AG04449 (cell line): Measurements from ENCODE around the gene PJA2.

Source experiments
- CTCF ChIA-PET: fragments of 350-600 bp; formaldehyde crosslinking; extraction: SDS; loops from one replicate; lab custom pipeline; 2021; ENCODE audit warnings: antibody characterized with exemption; lab: Yijun Ruan, JAX
- POLR2A ChIA-PET: fragments of 400-600, 350-600 bp; formaldehyde crosslinking; extraction: SDS; loops from one replicate; lab custom pipeline; 2020; ENCODE audit warnings: antibody characterized with exemption, inconsistent platforms; lab: Yijun Ruan, JAX
- DNase-seq: peaks from one replicate; pipeline ENCODE4 v3.0.0-alpha.2; 2010; ENCODE audit warnings: low read depth, low spot score
- H3K4me3 ChIP-seq: 2 replicates; pipeline ENCODE4 v1.5.1; 2011; ENCODE audit warnings: low read depth, mild to moderate bottlenecking, control low read depth, low read length
- TF ChIP-seq, protein P1 (sequence below): IDR thresholded peaks from one replicate; pipeline ENCODE4 v1.5.1; 2011; ENCODE audit warnings: mild to moderate bottlenecking, moderate library complexity, low read length, control low read depth, inconsistent platforms; ENCODE audit not compliant: insufficient read depth; ENCODE audit errors: missing control alignments

The PJA2 gene

DNA sequence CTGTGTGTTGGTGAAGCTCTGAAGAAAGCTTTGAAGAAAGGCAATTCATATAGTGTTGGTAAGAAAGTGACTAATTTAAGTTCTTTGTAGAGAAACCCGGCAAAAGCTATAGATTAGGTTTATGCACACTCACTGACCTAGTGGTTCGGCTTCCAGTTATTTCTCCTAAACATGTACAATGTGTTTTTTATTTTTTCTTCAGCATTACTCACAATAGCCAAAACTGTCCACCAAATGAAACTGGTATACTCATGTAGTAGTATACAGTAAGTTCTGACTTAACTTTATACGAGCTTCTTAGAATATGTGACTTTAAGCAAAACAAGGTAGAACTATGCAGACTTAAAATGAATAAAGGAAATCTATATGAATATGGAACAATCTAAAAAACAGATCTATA is 44.8 kb downstream of the PJA2 start:
- CTCF ChIA-PET: no interaction called here
- no peak overlapping the region for H3K4me3 ChIP-seq
- no peak for DNase-seq
- POLR2A ChIA-PET: no interaction called here
- TF ChIP-seq, protein P1, sequence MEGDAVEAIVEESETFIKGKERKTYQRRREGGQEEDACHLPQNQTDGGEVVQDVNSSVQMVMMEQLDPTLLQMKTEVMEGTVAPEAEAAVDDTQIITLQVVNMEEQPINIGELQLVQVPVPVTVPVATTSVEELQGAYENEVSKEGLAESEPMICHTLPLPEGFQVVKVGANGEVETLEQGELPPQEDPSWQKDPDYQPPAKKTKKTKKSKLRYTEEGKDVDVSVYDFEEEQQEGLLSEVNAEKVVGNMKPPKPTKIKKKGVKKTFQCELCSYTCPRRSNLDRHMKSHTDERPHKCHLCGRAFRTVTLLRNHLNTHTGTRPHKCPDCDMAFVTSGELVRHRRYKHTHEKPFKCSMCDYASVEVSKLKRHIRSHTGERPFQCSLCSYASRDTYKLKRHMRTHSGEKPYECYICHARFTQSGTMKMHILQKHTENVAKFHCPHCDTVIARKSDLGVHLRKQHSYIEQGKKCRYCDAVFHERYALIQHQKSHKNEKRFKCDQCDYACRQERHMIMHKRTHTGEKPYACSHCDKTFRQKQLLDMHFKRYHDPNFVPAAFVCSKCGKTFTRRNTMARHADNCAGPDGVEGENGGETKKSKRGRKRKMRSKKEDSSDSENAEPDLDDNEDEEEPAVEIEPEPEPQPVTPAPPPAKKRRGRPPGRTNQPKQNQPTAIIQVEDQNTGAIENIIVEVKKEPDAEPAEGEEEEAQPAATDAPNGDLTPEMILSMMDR: no peak

DNA sequence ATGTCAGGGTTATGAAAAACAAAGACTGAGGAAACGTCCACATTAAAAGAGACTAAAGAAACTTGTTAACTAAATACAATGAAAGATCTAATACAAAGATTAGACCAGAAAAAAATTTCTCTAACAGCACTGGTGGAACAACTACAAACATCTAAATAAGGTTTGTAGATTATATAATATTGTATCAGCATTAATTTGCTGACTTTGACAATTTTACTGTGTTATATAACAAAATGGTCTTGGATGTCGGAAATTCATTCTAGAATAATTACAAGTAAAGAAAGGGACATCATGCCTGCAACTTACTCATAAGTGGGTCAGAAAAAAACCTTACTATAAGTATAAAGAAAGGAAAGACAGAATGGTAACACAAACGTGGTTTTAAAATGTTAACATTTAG is 50.1 kb downstream of the PJA2 start:
- DNase-seq: no peak
- POLR2A ChIA-PET: no interaction called here
- H3K4me3 ChIP-seq: no peak overlapping the region
- CTCF ChIA-PET: interaction anchor here (1.2 kb wide), 1 partner anchor 11 kb away, joined by 3 read pairs; no protein-coding TSS in a partner anchor
- TF ChIP-seq, protein P1: no peak

DNA sequence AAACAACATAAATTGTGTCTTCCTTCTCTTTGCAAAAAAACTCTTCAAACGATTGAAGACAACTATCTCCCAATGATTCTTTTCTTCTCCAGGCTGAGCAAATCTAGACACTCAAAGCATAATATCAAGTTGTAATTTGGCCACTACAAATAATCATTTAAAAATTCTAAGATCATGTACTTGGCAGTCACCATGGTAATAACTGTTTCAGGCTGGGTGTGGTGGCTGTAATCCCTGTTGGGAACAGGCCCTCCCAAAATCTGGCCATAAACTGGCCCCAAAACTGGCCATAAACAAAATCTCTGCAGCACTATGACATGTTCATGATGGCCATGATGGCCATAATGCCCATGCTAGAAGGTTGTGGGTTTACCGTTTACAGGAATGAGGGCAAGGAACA is 52.0 kb downstream of the PJA2 start:
- POLR2A ChIA-PET: no interaction called here
- CTCF ChIA-PET: no interaction called here
- TF ChIP-seq, protein P1: no peak
- DNase-seq: no peak
- no peak overlapping the region for H3K4me3 ChIP-seq

DNA sequence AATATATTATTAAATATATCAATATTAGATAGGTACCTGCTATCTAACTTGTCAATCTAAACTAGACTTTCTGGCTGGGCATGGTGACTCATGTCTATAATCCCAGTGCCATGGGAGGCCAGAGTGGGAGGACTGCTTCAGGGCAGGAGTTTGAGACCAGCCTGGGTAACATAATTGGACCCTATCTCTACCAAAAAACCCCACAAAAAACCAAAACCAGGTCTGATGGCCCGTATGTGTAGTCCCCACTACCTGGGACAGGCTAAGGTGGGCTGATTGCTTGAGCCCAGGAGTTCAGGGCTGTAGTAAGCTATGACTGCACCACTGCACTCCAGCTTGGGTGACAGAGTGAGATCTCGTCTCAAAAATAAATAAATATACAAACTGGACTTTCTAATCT is 55.0 kb downstream of the PJA2 start:
- ChIA-PET POLR2A (no interaction called here), CTCF (no interaction called here)
- DNase-seq: no peak
- H3K4me3 ChIP-seq: no peak overlapping the region
- TF ChIP-seq, protein P1: no peak

DNA sequence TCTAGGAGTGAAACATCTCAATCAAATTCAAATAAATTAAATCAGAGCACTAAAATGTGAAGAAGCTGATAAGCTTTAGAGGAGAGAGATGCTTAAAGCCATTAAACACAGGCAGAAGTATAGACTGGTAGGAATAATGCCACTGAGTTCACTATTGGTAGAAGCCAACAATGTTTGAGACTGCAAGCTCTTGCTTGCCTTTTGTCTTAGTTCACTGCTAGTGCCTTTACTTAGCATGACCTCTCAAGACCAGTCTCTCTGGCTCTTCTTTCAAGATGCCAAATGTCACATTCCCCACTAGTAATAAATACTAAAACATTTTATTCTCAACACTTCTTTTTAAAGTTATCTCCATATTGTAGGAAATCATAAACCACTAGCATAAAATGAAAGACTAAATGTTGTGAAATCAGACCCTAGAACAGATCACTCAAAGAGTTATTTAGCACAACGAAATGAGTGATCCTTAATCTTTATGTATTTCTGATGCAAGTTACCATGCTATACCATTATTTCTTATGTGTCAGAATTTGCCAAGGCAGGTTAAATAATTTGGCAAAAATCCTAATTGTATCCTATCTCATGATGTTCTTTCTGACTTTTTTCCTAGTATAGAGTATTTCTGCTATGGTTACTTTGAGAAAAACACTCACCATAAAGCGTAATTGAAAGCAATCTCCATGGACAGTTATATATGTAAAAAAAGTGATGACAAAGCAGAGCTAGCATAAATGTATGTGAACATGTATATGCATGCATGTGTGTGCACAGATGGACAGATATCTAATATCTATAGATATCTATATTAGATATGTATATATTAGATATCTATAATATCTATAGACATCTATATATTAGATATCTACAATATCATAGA is 57.5 kb downstream of the PJA2 start:
- TF ChIP-seq, protein P1: no peak

DNA sequence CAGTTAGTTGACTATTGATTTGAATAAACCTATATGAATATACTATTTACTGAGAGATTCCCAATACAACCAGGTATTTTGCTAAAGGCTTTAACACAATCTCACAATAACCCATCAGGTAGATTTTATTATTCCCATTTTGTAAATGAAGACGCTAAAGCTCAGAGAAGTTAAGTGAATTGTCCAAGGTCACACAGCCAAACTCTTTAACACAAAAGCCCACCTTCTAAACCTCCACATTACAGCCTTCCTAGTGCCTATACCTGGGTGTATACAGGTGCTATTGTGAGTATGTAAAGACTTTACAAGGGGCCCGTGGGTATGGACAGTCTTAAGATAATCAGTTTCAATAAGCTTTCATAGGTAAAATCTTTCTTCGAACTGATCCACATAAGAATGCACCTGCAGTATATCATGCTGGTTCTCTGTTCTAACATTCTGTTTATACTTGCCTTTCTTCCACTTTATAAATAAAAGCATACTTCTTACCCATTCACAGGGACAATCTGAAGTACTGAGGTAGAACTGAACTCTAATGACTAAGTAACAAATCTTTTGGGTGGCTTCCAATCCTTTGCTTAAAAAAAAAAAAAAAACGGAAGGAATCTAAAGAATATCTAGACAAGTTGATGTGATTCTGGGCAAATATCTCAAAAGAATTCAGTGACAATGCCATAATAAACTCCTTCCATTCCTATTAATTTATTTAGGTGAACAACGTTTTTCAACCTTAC is 59.1 kb downstream of the PJA2 start:
- POLR2A ChIA-PET: no interaction called here

More for the DNA sequence above, 57.5 kb downstream of the PJA2 start:
- POLR2A ChIA-PET: no interaction called here
- H3K4me3 ChIP-seq: no peak overlapping the region
- CTCF ChIA-PET: no interaction called here
- DNase-seq: no peak

More for the DNA sequence above, 59.1 kb downstream of the PJA2 start:
- CTCF ChIA-PET: no interaction called here
- TF ChIP-seq, protein P1: no peak
- DNase-seq: no peak
- H3K4me3 ChIP-seq: no peak overlapping the region
